Activated T-cell treated with anti-CD3 and anti-CD28 coated beads, Interleukin-2, amount 50 U/mL, for 72 hours (primary cell): ENCODE measurements around the gene DCTN4. TPM values are rescaled to one million over a fixed set of nuclear protein-coding genes. Genes with fewer than 3 reads are reported as not detected.
A peak's percentile ranks its signal among the peaks of the same experiment; 100 is the strongest.
"Not testable (repeated sequence)": the region's sequence is repeated elsewhere in the genome, so short reads cannot be mapped to it uniquely, and the experiment has no call there.

Source experiments
- ATAC-seq, 2 donors: fragments of 150-1000 bp; cut with Tn5 transposase; replicated peaks in 1 of 2; 2 replicates each; pipeline ENCODE4 v1.10.0; 2021; ENCODE audit warnings: moderate library complexity in 2 of 2, mild to moderate bottlenecking in 1 of 2
- DNase-seq, 2 donors: peaks; one replicate each; pipeline ENCODE4 v3.0.0; 2021 to 2022; ENCODE audit warnings: mixed read lengths in 1 of 2
- H3K27ac Mint-ChIP-seq: one replicate; pipeline ENCODE4 v1.8.0; 2022; ENCODE audit warnings: mild to moderate bottlenecking, moderate library complexity, mixed read lengths
- H3K27me3 Mint-ChIP-seq: one replicate; pipeline ENCODE4 v1.8.0; 2022; ENCODE audit warnings: low read depth, mixed read lengths
- H3K36me3 Mint-ChIP-seq, 2 donors: one replicate each; pipeline ENCODE4 v1.8.0; 2022; ENCODE audit warnings: mixed read lengths in 2 of 2, mild to moderate bottlenecking in 1 of 2; ENCODE audit not compliant: insufficient read depth in 2 of 2
- H3K4me1 Mint-ChIP-seq: one replicate; pipeline ENCODE4 v1.8.0; 2022; ENCODE audit warnings: low read depth, mixed read lengths
- H3K4me3 Mint-ChIP-seq, 2 donors: one replicate each; pipeline ENCODE4 v1.8.0; 2022; ENCODE audit warnings: mild to moderate bottlenecking in 2 of 2, mixed read lengths in 2 of 2, moderate library complexity in 2 of 2
- H3K9me3 Mint-ChIP-seq, 2 donors: one replicate each; pipeline ENCODE4 v1.8.0; 2022; ENCODE audit warnings: mixed read lengths in 2 of 2
- total RNA-seq, 2 donors: library from RNA; stranded (reverse); gene quantifications; one replicate each; pipeline ENCODE4 v1.2.3, GENCODE V29; 2022

Gene DCTN4
- total RNA-seq, 2 donors from 2014 or later: 58.1 to 61.5 TPM

DNA sequence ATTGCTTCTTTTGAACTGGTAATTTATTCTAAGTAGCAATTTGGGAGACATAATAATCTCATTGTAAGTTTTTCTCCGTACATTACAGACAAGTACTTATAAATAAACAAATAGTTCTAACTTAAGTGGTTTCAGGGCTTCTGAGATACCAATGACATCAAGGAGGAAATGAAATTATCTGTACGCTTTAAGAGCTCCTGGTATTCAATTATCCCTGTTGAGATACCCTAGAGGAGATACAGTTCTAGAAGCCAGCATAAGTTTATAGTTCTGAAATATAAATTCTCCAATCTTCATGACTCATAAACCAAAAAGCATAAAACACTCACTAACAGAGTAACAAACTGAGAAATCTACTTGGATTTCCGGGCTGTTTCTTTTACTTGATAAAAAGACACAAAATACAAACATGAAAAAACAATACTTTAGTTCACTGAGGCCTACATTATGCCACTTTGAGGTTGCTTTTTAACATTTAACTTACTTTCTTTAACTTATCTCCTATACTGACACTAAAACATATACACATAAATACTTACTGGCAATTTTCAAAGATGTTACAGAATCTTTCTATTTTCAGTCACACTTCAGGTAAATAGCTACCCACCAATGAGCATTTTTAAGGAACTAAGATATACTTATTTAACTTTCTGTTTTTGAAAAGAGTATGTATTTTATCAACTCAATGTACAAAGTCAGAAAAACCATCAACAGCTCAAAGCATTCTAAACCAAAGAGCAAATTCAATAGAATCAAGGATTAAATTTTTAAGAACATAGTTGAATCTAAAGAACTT is 7.5 kb downstream of the DCTN4 start:
- Mint-ChIP-seq H3K27me3 (no peaks in the 10 kb centered on the region), H3K36me3 (peaks cover 12 to 40% of the 10 kb centered on the region in 2 donors), H3K4me3 (peak overlapping the region in 1 of 2 donors; percentile 29), H3K27ac (peak overlapping the region; percentile 91), H3K4me1 (peaks cover 51% of the 10 kb centered on the region), H3K9me3 (no peaks in the 10 kb centered on the region)
- no peak for ATAC-seq
- DNase-seq: no peak

DNA sequence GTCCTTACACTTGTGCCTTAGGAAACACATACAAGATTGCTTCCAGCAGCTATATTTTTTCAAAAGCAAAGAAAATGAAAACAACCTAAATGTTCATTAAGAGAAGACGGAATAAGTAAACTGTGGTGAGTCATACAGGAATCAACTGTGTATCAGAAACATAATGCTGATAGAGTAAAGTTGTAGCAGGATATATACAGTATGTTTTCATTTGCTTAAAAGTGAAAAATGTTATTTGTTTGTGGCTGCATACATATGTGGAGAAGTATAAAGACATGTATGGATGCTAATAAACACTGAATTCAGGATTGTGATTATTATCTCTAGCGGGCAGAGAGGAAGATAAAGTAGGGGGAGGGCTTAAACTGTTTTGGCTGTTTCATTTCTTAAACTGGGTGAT is 8.3 kb downstream of the DCTN4 start:
- H3K4me1 Mint-ChIP-seq: peaks cover 49% of the 10 kb centered on the region
- peak overlapping the region in 1 of 2 donors; percentile 85 for H3K4me3 Mint-ChIP-seq
- ATAC-seq (peak in 1 of 2 donors; percentile 32), DNase-seq (no peak)
- H3K36me3 Mint-ChIP-seq: peaks cover 12 to 37% of the 10 kb centered on the region in 2 donors
- H3K9me3 Mint-ChIP-seq: no peaks in the 10 kb centered on the region
- no peaks in the 10 kb centered on the region for H3K27me3 Mint-ChIP-seq
- H3K27ac Mint-ChIP-seq: peak overlapping the region; percentile 92

DNA sequence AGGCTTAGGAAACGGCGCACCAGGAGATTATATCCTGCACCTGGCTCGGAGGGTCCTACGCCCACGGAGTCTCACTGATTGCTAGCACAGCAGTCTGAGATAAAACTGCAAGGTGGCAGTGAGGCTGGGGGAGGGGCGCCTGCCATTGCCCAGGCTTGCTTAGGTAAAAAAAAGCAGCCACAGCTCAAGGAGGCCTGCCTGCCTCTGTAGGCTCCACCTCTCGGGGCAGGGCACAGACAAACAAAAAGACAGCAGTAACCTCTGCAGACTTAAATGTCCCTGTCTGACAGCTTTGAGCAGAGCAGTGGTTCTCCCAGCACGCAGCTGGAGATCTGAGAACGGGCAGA is 15.7 kb downstream of the DCTN4 start:
- not testable (repeated sequence) for H3K27me3 Mint-ChIP-seq, H3K9me3 Mint-ChIP-seq, H3K27ac Mint-ChIP-seq, ATAC-seq, DNase-seq
- Mint-ChIP-seq H3K4me1 (peaks cover 63% of the 10 kb centered on the region), H3K4me3 (peak overlapping the region; percentile 65 to 89), H3K36me3 (peaks cover 17 to 32% of the 10 kb centered on the region in 2 donors)

DNA sequence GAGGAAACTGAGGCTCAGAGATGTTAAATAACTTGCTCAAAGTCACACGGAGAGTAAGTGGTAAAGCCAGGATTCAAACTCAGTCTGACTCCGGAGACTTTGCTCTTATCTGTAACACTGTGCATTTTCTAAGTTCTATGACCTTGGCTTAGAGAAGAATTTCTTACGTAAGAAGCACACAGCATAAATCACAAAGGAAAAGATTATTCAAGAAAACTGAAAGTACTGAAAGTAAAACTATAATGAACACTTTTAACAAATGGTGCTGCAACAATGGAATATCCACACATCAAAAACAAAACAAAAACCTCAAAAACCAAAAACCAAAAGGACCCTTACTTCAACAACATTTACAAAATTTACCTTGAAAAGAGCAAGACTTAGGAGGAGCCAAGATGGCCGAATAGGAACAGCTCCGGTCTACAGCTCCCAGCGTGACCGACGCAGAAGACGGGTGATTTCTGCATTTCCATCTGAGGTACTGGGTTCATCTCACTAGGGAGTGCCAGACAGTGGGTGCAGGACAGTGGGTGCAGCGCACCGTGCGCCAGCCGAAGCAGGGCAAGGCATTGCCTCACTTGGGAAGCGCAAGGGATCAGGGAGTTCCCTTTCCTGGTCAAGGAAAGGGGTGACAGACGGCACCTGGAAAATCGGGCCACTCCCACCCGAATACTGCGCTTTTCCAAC is 16.2 kb downstream of the DCTN4 start:
- peak overlapping the region; percentile 90 for H3K27ac Mint-ChIP-seq
- DNase-seq: not testable (repeated sequence)
- H3K36me3 Mint-ChIP-seq: peaks cover 18 to 34% of the 10 kb centered on the region in 2 donors

DNA sequence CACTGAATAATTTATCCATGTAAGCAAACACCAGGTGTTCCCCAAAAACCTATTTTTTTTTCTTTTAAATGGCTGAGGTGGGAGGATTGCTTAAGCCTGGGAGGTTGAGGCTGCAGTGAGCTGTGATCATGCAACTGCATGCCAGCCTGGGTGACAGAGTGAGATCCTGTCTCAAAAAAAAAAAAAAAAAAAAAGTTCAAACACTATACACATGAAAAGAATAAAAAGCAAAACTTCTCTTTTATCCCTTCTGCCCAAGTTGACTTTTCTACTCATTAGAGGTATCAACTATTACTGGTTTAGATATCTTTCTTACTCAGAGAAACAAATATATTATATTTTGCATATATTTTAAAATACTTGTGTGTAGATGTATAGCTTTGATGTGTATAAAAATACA is 17.8 kb downstream of the DCTN4 start:
- DNase-seq (no peak), ATAC-seq (no peak)
- Mint-ChIP-seq H3K4me1 (peaks cover 78% of the 10 kb centered on the region), H3K9me3 (peaks cover 0 to 5% of the 10 kb centered on the region in 2 donors), H3K4me3 (no peak overlapping the region), H3K27ac (no peak overlapping the region), H3K27me3 (no peaks in the 10 kb centered on the region), H3K36me3 (peaks cover 25 to 40% of the 10 kb centered on the region in 2 donors)

More for the DNA sequence above, 16.2 kb downstream of the DCTN4 start:
- Mint-ChIP-seq H3K4me3 (peak overlapping the region; percentile 65 to 89), H3K4me1 (peaks cover 68% of the 10 kb centered on the region)
- H3K27me3 Mint-ChIP-seq, H3K9me3 Mint-ChIP-seq: not testable (repeated sequence)
- ATAC-seq: peak; percentile 53 to 66

DNA sequence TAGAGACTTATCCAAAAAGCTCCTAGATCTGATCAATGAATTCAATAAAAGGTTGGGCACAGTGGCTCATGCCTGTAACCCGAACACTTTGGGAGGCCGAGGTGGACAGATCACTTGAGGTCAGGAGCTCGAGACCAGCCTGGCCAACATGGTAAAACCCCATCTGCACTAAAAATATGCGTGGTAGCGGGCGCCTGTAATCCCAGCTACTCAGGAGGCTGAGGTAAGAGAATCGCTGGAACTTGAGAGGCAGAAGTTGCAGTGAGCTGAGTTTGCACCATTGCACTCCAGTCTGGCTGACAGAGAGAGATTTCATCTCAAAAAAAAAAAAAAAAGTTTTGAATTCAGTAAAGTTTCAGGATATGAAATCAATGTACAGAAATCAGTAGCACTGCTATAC is 20.0 kb downstream of the DCTN4 start:
- Mint-ChIP-seq H3K36me3 (peaks cover 31 to 42% of the 10 kb centered on the region in 2 donors), H3K4me1 (peaks cover 82% of the 10 kb centered on the region), H3K4me3 (peak overlapping the region; percentile 16 to 88), H3K9me3 (peaks cover 0 to 5% of the 10 kb centered on the region in 2 donors), H3K27me3 (no peaks in the 10 kb centered on the region), H3K27ac (peak overlapping the region; percentile 94)
- peak in 1 of 2 donors; percentile 37 for ATAC-seq
- no peak for DNase-seq

DNA sequence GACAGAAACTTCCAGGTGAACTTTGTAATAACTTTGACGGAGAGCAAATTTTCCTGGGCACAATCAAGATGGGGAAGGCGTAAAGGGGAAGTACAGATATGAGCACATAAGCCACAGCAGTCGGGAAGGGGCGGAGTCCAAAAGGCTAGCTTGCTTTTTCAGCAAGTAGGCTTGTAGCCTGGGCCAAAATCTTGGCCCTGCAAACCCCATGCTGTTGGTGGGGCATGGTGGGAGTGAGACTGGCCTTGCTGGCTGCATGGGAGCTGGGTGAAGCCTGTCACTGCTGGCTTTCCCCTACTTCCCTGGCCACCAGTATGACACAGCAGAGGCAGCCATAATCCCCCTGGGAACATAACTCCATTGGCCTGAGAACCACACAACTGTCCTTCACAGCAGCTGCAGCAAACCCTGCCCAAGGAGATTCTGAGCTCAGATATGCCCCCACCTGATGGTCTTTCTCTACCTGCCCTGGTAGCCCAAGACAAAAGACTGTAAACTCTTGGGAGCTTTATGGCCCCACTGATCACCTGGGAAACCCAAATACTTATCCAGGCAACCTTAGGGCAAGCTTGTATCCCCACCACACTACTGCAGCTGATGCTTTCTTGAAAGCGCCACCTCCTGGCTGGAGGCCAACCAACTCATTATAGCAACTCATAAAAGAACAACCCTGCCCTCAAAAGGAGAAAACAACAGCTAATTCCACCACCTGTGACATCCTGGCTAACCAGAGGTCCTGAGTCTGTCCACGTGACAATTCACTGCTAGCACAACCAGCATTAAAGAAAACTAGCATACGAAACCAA is 24.0 kb downstream of the DCTN4 start:
- peak; percentile 14 to 61 for DNase-seq
- peak overlapping the region in 1 of 2 donors; percentile 18 for H3K4me3 Mint-ChIP-seq

DNA sequence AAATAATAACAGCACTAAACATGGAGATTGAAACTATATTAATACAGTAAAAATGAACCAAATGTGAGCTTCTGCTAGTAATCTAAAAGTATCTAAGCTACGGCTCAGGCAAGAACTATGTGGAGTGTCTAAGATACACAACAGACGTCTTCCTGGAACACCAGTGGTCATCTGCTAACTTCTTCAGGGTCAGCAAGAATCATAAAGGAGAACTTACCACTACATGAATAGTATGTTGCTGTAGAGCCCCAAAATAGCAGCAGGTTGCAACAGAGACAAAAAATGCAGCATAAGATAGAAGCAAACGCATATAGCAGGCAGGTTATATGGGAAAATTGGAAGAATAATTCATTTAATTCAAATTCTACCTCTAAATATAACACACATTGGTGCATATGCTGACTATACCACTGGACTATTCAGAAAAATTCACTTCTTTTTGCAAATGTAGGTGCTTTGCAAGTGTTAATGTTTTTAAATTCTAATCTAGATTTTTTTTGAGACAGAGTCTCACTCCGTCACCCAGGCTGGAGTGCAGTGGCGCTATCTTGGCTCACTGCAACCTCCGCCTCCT is 27.1 kb downstream of the DCTN4 start:
- Mint-ChIP-seq H3K4me3 (no peak overlapping the region), H3K27me3 (no peaks in the 10 kb centered on the region), H3K4me1 (peaks cover 21% of the 10 kb centered on the region), H3K36me3 (peaks cover 23 to 46% of the 10 kb centered on the region in 2 donors), H3K27ac (no peak overlapping the region), H3K9me3 (peaks cover 0 to 1% of the 10 kb centered on the region in 2 donors)
- no peak for ATAC-seq
- no peak for DNase-seq

More for the DNA sequence above, 24.0 kb downstream of the DCTN4 start:
- ATAC-seq: peak; percentile 29 to 82
- no peaks in the 10 kb centered on the region for H3K27me3 Mint-ChIP-seq
- H3K27ac Mint-ChIP-seq: peak overlapping the region; percentile 55
- H3K9me3 Mint-ChIP-seq: peaks cover 0 to 3% of the 10 kb centered on the region in 2 donors
- H3K36me3 Mint-ChIP-seq: peaks cover 25 to 49% of the 10 kb centered on the region in 2 donors
- H3K4me1 Mint-ChIP-seq: peaks cover 51% of the 10 kb centered on the region

DNA sequence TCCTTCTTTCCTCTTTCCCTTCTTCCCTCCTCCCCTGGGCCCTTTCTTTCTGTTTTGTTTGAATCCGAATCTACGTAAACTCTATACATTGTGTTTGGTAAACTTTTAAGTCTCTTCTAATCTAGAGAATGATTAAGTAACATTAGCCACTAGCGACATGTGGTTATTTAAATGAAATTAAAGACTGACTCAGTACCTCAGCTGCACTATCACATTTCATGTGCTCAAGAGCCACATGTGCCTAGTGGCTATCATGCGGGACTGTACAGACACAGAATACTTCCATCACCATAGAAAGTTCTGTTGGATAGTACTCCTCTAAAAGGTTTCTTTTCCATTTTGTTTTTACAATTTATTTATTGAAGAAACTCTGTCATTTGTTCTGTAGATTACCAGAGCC is 29.0 kb downstream of the DCTN4 start:
- H3K36me3 Mint-ChIP-seq: peaks cover 12 to 36% of the 10 kb centered on the region in 2 donors

DNA sequence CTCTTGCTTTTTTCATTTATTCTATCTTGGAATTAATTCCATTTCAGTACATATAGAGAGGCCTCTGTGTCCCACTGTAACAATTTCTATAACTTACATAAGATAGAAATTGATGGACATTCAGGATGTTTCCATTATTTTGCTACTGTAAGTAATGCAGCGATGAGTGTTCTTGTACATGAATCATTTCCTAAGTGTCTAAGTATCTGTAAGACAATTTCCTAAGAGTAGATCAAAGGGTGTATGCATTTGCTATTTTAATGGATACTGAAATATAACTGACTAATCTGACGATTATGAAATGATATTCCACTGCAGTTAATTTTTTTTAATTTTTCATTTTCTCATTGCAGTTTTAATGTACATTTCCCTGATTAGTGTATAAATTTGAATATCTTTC is 35.0 kb downstream of the DCTN4 start:
- Mint-ChIP-seq H3K27ac (no peak overlapping the region), H3K4me3 (no peak overlapping the region), H3K4me1 (no peaks in the 10 kb centered on the region), H3K9me3 (no peaks in the 10 kb centered on the region), H3K27me3 (no peaks in the 10 kb centered on the region), H3K36me3 (peaks cover 3 to 40% of the 10 kb centered on the region in 2 donors)
- DNase-seq: no peak
- ATAC-seq: no peak

More for the DNA sequence above, 29.0 kb downstream of the DCTN4 start:
- ATAC-seq: no peak
- Mint-ChIP-seq H3K4me1 (peaks cover 11% of the 10 kb centered on the region), H3K4me3 (no peak overlapping the region), H3K27ac (no peak overlapping the region), H3K9me3 (no peaks in the 10 kb centered on the region), H3K27me3 (no peaks in the 10 kb centered on the region)
- no peak for DNase-seq

DNA sequence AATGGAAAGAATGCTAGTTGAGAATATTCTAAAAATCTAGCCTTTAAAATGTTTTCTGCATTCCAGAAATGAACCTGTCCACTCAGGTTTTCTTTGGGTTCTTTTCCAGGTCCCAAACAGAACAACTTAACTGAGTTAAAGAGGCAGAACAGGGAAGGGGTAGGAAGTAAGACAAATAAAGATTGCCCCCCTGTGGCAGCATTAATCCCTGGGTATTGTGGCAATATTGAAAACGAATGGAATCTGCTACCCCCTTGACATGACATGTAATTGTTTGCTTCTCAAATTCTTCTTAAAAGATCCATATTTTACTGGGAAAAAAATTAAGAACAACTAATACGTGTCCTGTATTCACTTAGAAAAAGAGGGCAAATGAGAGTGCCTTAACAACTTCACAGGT is 48.7 kb downstream of the DCTN4 start:
- H3K4me1 Mint-ChIP-seq: no peaks in the 10 kb centered on the region
- H3K36me3 Mint-ChIP-seq: peaks cover 6 to 10% of the 10 kb centered on the region in 2 donors
- H3K9me3 Mint-ChIP-seq: no peaks in the 10 kb centered on the region
- ATAC-seq (no peak), DNase-seq (no peak)
- no peaks in the 10 kb centered on the region for H3K27me3 Mint-ChIP-seq
- no peak overlapping the region for H3K4me3 Mint-ChIP-seq
- H3K27ac Mint-ChIP-seq: no peak overlapping the region

DNA sequence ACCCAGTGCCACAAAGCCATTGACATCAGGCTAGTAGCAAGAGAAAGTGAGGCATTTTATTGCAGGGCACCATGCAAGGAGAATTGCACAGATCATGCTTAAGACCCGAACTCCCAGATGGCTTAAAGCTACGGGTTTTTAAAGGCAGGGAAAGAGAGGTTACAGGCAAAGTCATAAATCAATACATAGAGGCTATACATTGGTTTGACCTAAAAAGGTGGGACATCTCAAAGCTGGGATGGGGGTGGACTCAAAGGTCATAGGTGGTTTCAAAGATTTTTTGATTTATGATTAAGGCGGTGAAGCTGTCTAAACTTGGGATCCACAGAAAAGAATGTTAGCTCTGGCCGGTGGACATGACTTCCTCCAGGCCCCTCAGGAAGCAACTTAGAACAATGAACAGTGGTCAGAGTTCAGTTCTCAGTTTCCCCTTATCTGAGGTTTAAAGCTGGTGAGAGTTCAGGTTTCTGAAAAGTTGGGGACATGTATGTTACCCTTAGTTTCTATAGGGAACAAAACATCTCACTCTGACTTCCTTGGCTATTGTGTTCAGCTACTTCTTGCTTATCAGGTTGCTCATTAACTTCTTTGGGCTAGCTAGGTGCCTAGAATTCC is 51.9 kb downstream of the DCTN4 start:
- no peak for ATAC-seq
- Mint-ChIP-seq H3K27ac (no peak overlapping the region), H3K36me3 (peaks cover 5 to 6% of the 10 kb centered on the region in 2 donors)

More for the DNA sequence above, 51.9 kb downstream of the DCTN4 start:
- H3K9me3 Mint-ChIP-seq: no peaks in the 10 kb centered on the region
- no peaks in the 10 kb centered on the region for H3K27me3 Mint-ChIP-seq
- no peaks in the 10 kb centered on the region for H3K4me1 Mint-ChIP-seq
- no peak for DNase-seq
- H3K4me3 Mint-ChIP-seq: no peak overlapping the region
